Measurements from ENCODE around the gene KRT83.

The KRT83 gene

GRCh38 chr12:52270541-52271070, 50.6 kb downstream of the KRT83 start:
- DNase-seq (ENCODE audit: extremely low read depth, insufficient read length), result no peak
- TF ChIP-seq CTCF (IDR thresholded peaks at IDR 0.05; ENCODE audit: insufficient read depth, low read length, poor library complexity, severe bottlenecking), result no peak
- H3K27me3 ChIP-seq (replicated peaks; ENCODE audit: control insufficient read depth, insufficient read depth, low read length), result no peaks in the 10 kb centered on the region
- no peaks in the 10 kb centered on the region for H3K36me3 ChIP-seq (ENCODE audit: control insufficient read depth, insufficient read depth, low read length)
- no peak overlapping the region for H3K4me3 ChIP-seq (replicated peaks; ENCODE audit: low read depth, low read length)

- H3K27me3 ChIP-seq (replicated peaks; ENCODE audit: control insufficient read depth, insufficient read depth, low read length), result no peaks in the 10 kb centered on the region
- DNase-seq (ENCODE audit: extremely low read depth, insufficient read length), result no peak
- no peak overlapping the region for H3K4me3 ChIP-seq (replicated peaks; ENCODE audit: low read depth, low read length)
- no peaks in the 10 kb centered on the region for H3K36me3 ChIP-seq (ENCODE audit: control insufficient read depth, insufficient read depth, low read length)
- TF ChIP-seq CTCF (IDR thresholded peaks at IDR 0.05; ENCODE audit: insufficient read depth, low read length, poor library complexity, severe bottlenecking), result no peak
Observed at GRCh38 chr12:52268212-52268611, 53.0 kb downstream of the KRT83 start.

- Histone ChIP-seq H3K36me3 (ENCODE audit: control insufficient read depth, insufficient read depth, low read length) (no peaks in the 10 kb centered on the region), H3K4me3 (replicated peaks; ENCODE audit: low read depth, low read length) (no peak overlapping the region), H3K27me3 (replicated peaks; ENCODE audit: control insufficient read depth, insufficient read depth, low read length) (no peaks in the 10 kb centered on the region)
- no peak for DNase-seq (ENCODE audit: extremely low read depth, insufficient read length)
- TF ChIP-seq CTCF (IDR thresholded peaks at IDR 0.05; ENCODE audit: insufficient read depth, low read length, poor library complexity, severe bottlenecking), result no peak
Observed at GRCh38 chr12:52267699-52268098, 53.5 kb downstream of the KRT83 start.

- no peaks in the 10 kb centered on the region for H3K36me3 ChIP-seq (ENCODE audit: control insufficient read depth, insufficient read depth, low read length)
- no peak overlapping the region for H3K4me3 ChIP-seq (replicated peaks; ENCODE audit: low read depth, low read length)
- TF ChIP-seq CTCF (IDR thresholded peaks at IDR 0.05; ENCODE audit: insufficient read depth, low read length, poor library complexity, severe bottlenecking), result no peak
- no peak for DNase-seq (ENCODE audit: extremely low read depth, insufficient read length)
- H3K27me3 ChIP-seq (replicated peaks; ENCODE audit: control insufficient read depth, insufficient read depth, low read length), result no peaks in the 10 kb centered on the region
Observed at GRCh38 chr12:52267266-52267665, 53.9 kb downstream of the KRT83 start.

GRCh38 chr12:52266514-52266913, 54.7 kb downstream of the KRT83 start:
- H3K27me3 ChIP-seq (replicated peaks; ENCODE audit: control insufficient read depth, insufficient read depth, low read length), result no peaks in the 10 kb centered on the region
- H3K4me3 ChIP-seq (replicated peaks; ENCODE audit: low read depth, low read length), result no peak overlapping the region
- TF ChIP-seq CTCF (IDR thresholded peaks at IDR 0.05; ENCODE audit: insufficient read depth, low read length, poor library complexity, severe bottlenecking), result no peak
- DNase-seq (ENCODE audit: extremely low read depth, insufficient read length), result no peak
- no peaks in the 10 kb centered on the region for H3K36me3 ChIP-seq (ENCODE audit: control insufficient read depth, insufficient read depth, low read length)

GRCh38 chr12:52264435-52264825, 56.8 kb downstream of the KRT83 start:
- TF ChIP-seq CTCF (IDR thresholded peaks at IDR 0.05; ENCODE audit: insufficient read depth, low read length, poor library complexity, severe bottlenecking), result no peak
- no peaks in the 10 kb centered on the region for H3K27me3 ChIP-seq (replicated peaks; ENCODE audit: control insufficient read depth, insufficient read depth, low read length)
- no peak overlapping the region for H3K4me3 ChIP-seq (replicated peaks; ENCODE audit: low read depth, low read length)
- no peak for DNase-seq (ENCODE audit: extremely low read depth, insufficient read length)
- no peaks in the 10 kb centered on the region for H3K36me3 ChIP-seq (ENCODE audit: control insufficient read depth, insufficient read depth, low read length)

Measured in GM06990 (cell line).